WTC11 (cell line): ENCODE data around the gene FASTKD3. TPM values are rescaled to one million over a fixed set of nuclear protein-coding genes. Genes with fewer than 3 reads are reported as not detected.

ENCODE experiments used
- ATAC-seq: fragments of 200-7000 bp; cut with Tn5 transposase; 2 replicates; pipeline ENCODE4 v1.10.0; 2021; ENCODE audit warnings: mild to moderate bottlenecking, moderate library complexity
- CTCF ChIA-PET: fragments of 300-600 bp; sonication (Branson Sonifier 250); formaldehyde crosslinking; loops from one replicate; lab custom pipeline; 2021; ENCODE audit warnings: antibody characterized with exemption; lab: Charles Lee
- POLR2A ChIA-PET: fragments of 350-600 bp; sonication (Branson Sonifier 250); formaldehyde crosslinking; loops from one replicate; lab custom pipeline; 2021; ENCODE audit warnings: antibody characterized with exemption; lab: Charles Lee
- DNase-seq: peaks from one replicate; pipeline ENCODE4 v3.0.0; 2021; ENCODE audit warnings: low spot score
- H3K27ac Mint-ChIP-seq: 2 replicates; pipeline ENCODE4 v1.8.0; 2021; ENCODE audit warnings: mixed read lengths
- H3K27me3 Mint-ChIP-seq: 2 replicates; pipeline ENCODE4 v1.8.0; 2021; ENCODE audit warnings: low read depth, mild to moderate bottlenecking, moderate library complexity, mixed read lengths
- H3K36me3 Mint-ChIP-seq: 2 replicates; pipeline ENCODE4 v1.8.0; 2021; ENCODE audit warnings: mixed read lengths
- H3K4me1 Mint-ChIP-seq: 2 replicates; pipeline ENCODE4 v1.8.0; 2022; ENCODE audit warnings: mixed read lengths
- H3K4me3 Mint-ChIP-seq: 2 replicates; pipeline ENCODE4 v1.8.0; 2021; ENCODE audit warnings: mild to moderate bottlenecking, moderate library complexity, mixed read lengths
- H3K9me3 Mint-ChIP-seq: 2 replicates; pipeline ENCODE4 v1.8.0; 2021; ENCODE audit warnings: mixed read lengths
- AR ChIP-seq: fragments of 250-450 bp; sonication (Bioruptor Pico); IDR thresholded peaks from 2 replicates; pipeline ENCODE4 v1.9.0; 2021; ENCODE audit warnings: mild to moderate bottlenecking
- CTCF ChIP-seq: fragments of 200-600 bp; IDR thresholded peaks from 2 replicates; pipeline ENCODE4 v1.8.0; 2022; ENCODE audit warnings: antibody characterized with exemption
- FOXK1 ChIP-seq: sonication (generic); formaldehyde crosslinking; IDR thresholded peaks from 2 replicates; pipeline ENCODE4 v1.8.0; 2022; ENCODE audit warnings: mild to moderate bottlenecking, moderate library complexity, missing genetic modification reagents
- HMGA2 ChIP-seq: fragments of 250-450 bp; sonication (Bioruptor Pico); IDR thresholded peaks from 2 replicates; pipeline ENCODE4 v1.4.0; 2021; ENCODE audit warnings: mild to moderate bottlenecking, moderate library complexity
- IRF1 ChIP-seq: sonication (generic); formaldehyde crosslinking; IDR thresholded peaks from 2 replicates; pipeline ENCODE4 v1.8.0; 2023; ENCODE audit warnings: missing genetic modification reagents
- MLX ChIP-seq: sonication (generic); formaldehyde crosslinking; IDR thresholded peaks from 2 replicates; pipeline ENCODE4 v1.8.1; 2023; ENCODE audit warnings: mild to moderate bottlenecking, missing genetic modification reagents, moderate library complexity
- USF1 ChIP-seq: sonication (generic); formaldehyde crosslinking; IDR thresholded peaks from 2 replicates; pipeline ENCODE4 v1.8.0; 2022; ENCODE audit warnings: mild to moderate bottlenecking, missing genetic modification reagents
- ZNF512 ChIP-seq: sonication (generic); formaldehyde crosslinking; IDR thresholded peaks from 2 replicates; pipeline ENCODE4 v1.8.1; 2022; ENCODE audit warnings: missing genetic modification reagents, borderline replicate concordance
- total RNA-seq: library from RNA; stranded (reverse); gene quantifications from 3 replicates; pipeline ENCODE4 v1.2.3, GENCODE V29; 2021
- TF ChIP-seq, protein P1 (sequence below): sonication (generic); formaldehyde crosslinking; conservative IDR thresholded peaks from 2 replicates; pipeline ENCODE4 v1.8.1; 2023; ENCODE audit warnings: mild to moderate bottlenecking, low read depth, missing genetic modification reagents, moderate library complexity
- TF ChIP-seq, protein P2 (sequence below): fragments of 250-450 bp; sonication (Bioruptor Pico); IDR thresholded peaks from 2 replicates; pipeline ENCODE4 v2.1.2; 2022; ENCODE audit warnings: mild to moderate bottlenecking, moderate library complexity
- TF ChIP-seq, protein P3 (sequence below): sonication (generic); formaldehyde crosslinking; IDR thresholded peaks from 2 replicates; pipeline ENCODE4 v1.8.1; 2022; ENCODE audit warnings: mild to moderate bottlenecking, moderate library complexity, missing genetic modification reagents

FASTKD3 gene
- total RNA-seq, 1 experiment from 2014 or later, result 8.7 TPM

DNA sequence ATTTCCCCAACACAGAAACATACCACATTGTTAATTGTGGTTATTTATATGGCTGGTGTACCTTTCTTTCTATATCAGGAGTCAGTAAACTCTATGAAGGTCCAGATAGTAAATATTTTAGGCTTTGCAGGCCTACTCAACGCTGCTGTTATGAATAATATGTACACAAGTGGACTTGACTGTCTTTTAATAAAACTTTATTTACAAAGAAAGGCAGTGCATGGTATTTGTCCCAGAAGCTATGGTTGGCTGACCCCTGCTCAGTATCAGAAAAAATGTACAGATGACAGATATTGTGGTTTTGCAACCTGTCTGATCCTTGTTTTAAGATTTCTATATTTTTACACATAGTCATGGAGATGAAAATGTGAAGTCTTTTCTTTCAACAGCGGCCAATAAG lies 5.8 kb upstream of the FASTKD3 start (continued):
- TF ChIP-seq IRF1 (CRISPR knock-in tag) (no peak), USF1 (CRISPR knock-in tag) (no peak), MLX (CRISPR knock-in tag) (no peak), AR (CRISPR knock-in tag) (no peak), FOXK1 (CRISPR knock-in tag) (no peak), ZNF512 (CRISPR knock-in tag) (no peak), HMGA2 (CRISPR knock-in tag) (no peak), CTCF (no peak)
- TF ChIP-seq, protein P1, sequence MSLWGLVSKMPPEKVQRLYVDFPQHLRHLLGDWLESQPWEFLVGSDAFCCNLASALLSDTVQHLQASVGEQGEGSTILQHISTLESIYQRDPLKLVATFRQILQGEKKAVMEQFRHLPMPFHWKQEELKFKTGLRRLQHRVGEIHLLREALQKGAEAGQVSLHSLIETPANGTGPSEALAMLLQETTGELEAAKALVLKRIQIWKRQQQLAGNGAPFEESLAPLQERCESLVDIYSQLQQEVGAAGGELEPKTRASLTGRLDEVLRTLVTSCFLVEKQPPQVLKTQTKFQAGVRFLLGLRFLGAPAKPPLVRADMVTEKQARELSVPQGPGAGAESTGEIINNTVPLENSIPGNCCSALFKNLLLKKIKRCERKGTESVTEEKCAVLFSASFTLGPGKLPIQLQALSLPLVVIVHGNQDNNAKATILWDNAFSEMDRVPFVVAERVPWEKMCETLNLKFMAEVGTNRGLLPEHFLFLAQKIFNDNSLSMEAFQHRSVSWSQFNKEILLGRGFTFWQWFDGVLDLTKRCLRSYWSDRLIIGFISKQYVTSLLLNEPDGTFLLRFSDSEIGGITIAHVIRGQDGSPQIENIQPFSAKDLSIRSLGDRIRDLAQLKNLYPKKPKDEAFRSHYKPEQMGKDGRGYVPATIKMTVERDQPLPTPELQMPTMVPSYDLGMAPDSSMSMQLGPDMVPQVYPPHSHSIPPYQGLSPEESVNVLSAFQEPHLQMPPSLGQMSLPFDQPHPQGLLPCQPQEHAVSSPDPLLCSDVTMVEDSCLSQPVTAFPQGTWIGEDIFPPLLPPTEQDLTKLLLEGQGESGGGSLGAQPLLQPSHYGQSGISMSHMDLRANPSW, result no peak
- TF ChIP-seq, protein P2, sequence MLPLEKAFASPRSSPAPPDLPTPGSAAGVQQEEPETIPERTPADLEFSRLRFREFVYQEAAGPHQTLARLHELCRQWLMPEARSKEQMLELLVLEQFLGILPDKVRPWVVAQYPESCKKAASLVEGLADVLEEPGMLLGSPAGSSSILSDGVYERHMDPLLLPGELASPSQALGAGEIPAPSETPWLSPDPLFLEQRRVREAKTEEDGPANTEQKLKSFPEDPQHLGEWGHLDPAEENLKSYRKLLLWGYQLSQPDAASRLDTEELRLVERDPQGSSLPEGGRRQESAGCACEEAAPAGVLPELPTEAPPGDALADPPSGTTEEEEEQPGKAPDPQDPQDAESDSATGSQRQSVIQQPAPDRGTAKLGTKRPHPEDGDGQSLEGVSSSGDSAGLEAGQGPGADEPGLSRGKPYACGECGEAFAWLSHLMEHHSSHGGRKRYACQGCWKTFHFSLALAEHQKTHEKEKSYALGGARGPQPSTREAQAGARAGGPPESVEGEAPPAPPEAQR, result no peak

DNA sequence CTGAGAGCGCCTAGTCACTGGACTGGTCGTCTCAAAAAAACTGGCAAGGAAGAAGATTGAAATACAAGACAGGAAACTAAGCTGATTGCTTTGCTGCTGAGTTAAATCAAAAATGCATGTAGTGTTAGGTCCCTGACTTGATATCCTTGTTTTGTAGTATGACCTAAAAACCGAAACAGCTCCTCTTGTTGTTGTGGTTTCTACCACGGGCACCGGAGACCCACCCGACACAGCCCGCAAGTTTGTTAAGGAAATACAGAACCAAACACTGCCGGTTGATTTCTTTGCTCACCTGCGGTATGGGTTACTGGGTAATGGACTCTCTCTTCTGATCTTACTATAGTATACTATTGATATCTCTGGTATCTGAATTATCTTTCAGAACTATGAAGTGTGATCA lies 4.4 kb upstream of the FASTKD3 start:
- H3K4me3 Mint-ChIP-seq, result no peak overlapping the region
- peaks cover 12% of the 10 kb centered on the region for H3K4me1 Mint-ChIP-seq
- POLR2A ChIA-PET, result no interaction called here
- peaks cover 36% of the 10 kb centered on the region for H3K36me3 Mint-ChIP-seq
- CTCF ChIA-PET, result interaction anchor here (1.3 kb wide), 1 partner anchor 14 kb away, joined by 3 read pairs; no protein-coding TSS in a partner anchor
- no peaks in the 10 kb centered on the region for H3K27me3 Mint-ChIP-seq
- no peak for DNase-seq
- ATAC-seq, result no peak
- peak overlapping the region; percentile 3; the same call in 1 of the 2 replicates for H3K27ac Mint-ChIP-seq
- TF ChIP-seq, protein P3, sequence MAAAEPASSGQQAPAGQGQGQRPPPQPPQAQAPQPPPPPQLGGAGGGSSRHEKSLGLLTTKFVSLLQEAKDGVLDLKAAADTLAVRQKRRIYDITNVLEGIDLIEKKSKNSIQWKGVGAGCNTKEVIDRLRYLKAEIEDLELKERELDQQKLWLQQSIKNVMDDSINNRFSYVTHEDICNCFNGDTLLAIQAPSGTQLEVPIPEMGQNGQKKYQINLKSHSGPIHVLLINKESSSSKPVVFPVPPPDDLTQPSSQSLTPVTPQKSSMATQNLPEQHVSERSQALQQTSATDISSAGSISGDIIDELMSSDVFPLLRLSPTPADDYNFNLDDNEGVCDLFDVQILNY (CRISPR knock-in tag), result no peak
- H3K9me3 Mint-ChIP-seq, result no peaks in the 10 kb centered on the region
